HEK293 (cell line): ENCODE data around the gene KLF13.

ENCODE experiments used
- CTCF ChIP-seq: fragments of 450-650 bp; formaldehyde crosslinking; IDR thresholded peaks from 2 replicates; pipeline ENCODE4 v1.5.1; 2016; ENCODE audit warnings: missing biosample characterization, missing genetic modification characterization
- IKZF3 ChIP-seq: fragments of 450-650 bp; IDR thresholded peaks from 2 replicates; pipeline ENCODE4 v1.5.0; 2018; ENCODE audit warnings: missing biosample characterization, mild to moderate bottlenecking, missing genetic modification characterization, moderate library complexity
- PRDM10 ChIP-seq: fragments of 450-650 bp; formaldehyde crosslinking; IDR thresholded peaks from 2 replicates; pipeline ENCODE4 v1.5.1; 2016; ENCODE audit warnings: missing biosample characterization, missing genetic modification characterization
- REST ChIP-seq: fragments of 450-650 bp; formaldehyde crosslinking; IDR thresholded peaks from 2 replicates; pipeline ENCODE4 v1.5.1; 2016; ENCODE audit warnings: missing biosample characterization, missing genetic modification characterization
- ZBTB1 ChIP-seq: fragments of 450-650 bp; formaldehyde crosslinking; IDR thresholded peaks from 2 replicates; pipeline ENCODE4 v1.5.1; 2016; ENCODE audit warnings: missing biosample characterization, missing genetic modification characterization
- ZBTB17 ChIP-seq: fragments of 450-650 bp; formaldehyde crosslinking; IDR thresholded peaks from 2 replicates; pipeline ENCODE4 v1.5.1; 2016; ENCODE audit warnings: missing biosample characterization, missing genetic modification characterization
- ZBTB48 ChIP-seq: fragments of 450-650 bp; formaldehyde crosslinking; IDR thresholded peaks from 2 replicates; pipeline ENCODE4 v1.5.1; 2016; ENCODE audit warnings: missing biosample characterization, missing genetic modification characterization
- ZNF274 ChIP-seq, 2 experiments: fragments of 200-500 bp in 1 of 2; fragments of 450-650 bp in 1 of 2; sonication (Bioruptor generic) in 1 of 2; formaldehyde crosslinking in 1 of 2; IDR thresholded peaks; 2 replicates each; pipeline versions ENCODE4 v1.5.1 to v1.6.1; 2014 to 2016; ENCODE audit warnings: borderline replicate concordance in 1 of 2, inconsistent platforms in 1 of 2, low read length in 1 of 2, missing biosample characterization in 1 of 2, missing genetic modification characterization in 1 of 2
- ZNF391 ChIP-seq: fragments of 450-650 bp; formaldehyde crosslinking; IDR thresholded peaks from 2 replicates; pipeline ENCODE4 v1.5.1; 2016; ENCODE audit warnings: low read depth, missing biosample characterization, missing genetic modification characterization, borderline replicate concordance
- ZNF529 ChIP-seq: fragments of 450-650 bp; formaldehyde crosslinking; IDR thresholded peaks from 2 replicates; pipeline ENCODE4 v1.5.1; 2017; ENCODE audit warnings: missing genetic modification characterization, missing biosample characterization; ENCODE audit not compliant: insufficient replicate concordance
- ZNF660 ChIP-seq: fragments of 450-650 bp; IDR thresholded peaks from 2 replicates; pipeline ENCODE4 v1.5.1; 2018; ENCODE audit warnings: missing biosample characterization, mild to moderate bottlenecking, missing genetic modification characterization
- ZSCAN30 ChIP-seq: fragments of 450-650 bp; IDR thresholded peaks from 2 replicates; pipeline ENCODE4 v1.5.1; 2018; ENCODE audit warnings: missing biosample characterization, mild to moderate bottlenecking, missing genetic modification characterization, moderate library complexity

- no peak for TF ChIP-seq ZNF391 (tag by site-specific recombination)
- no peak for TF ChIP-seq CTCF (tag by site-specific recombination)
- no peak for TF ChIP-seq ZNF274 (IDR thresholded peaks at IDR 0.05; ENCODE audit: low read length)
- TF ChIP-seq ZNF274 (tag by site-specific recombination; IDR thresholded peaks at IDR 0.05; ENCODE audit: borderline replicate concordance), result no peak
- TF ChIP-seq PRDM10 (tag by site-specific recombination), result no peak
- no peak for TF ChIP-seq ZSCAN30
- no peak for TF ChIP-seq IKZF3 (tag by site-specific recombination)
- TF ChIP-seq ZBTB1 (tag by site-specific recombination), result no peak
- TF ChIP-seq ZNF529, result no peak
- TF ChIP-seq ZBTB48 (tag by site-specific recombination), result no peak
- TF ChIP-seq ZNF660 (tag by site-specific recombination), result no peak
- no peak for TF ChIP-seq REST (tag by site-specific recombination)
- no peak for TF ChIP-seq ZBTB17 (tag by site-specific recombination)
Observed at GRCh38 chr15:31330836-31331235, 4.2 kb downstream of the KLF13 start.
